Cardiac muscle cell (in vitro differentiated cells and primary cell): ENCODE data around the gene NKX2-4. TPM values are rescaled to one million over a fixed set of nuclear protein-coding genes. Genes with fewer than 3 reads are reported as not detected.

ENCODE experiments used
- DNase-seq, 2 donors: peaks; one replicate each; pipeline versions ENCODE4 v3.0.0 to v3.0.0-alpha.2; 2010 to 2017; ENCODE audit warnings: low read depth in 1 of 2, low spot score in 1 of 2
- H3K27ac ChIP-seq: fragments of 200-600 bp; sonication (generic); 2 replicates; pipeline ENCODE4 v1.5.1; 2016
- H3K27me3 ChIP-seq: fragments of 200-600 bp; sonication (generic); 2 replicates; pipeline ENCODE4 v1.6.0; 2016; ENCODE audit warnings: control low read depth
- H3K36me3 ChIP-seq: fragments of 200-600 bp; sonication (generic); 2 replicates; pipeline ENCODE4 v1.5.1; 2016; ENCODE audit warnings: control low read depth
- H3K4me1 ChIP-seq: fragments of 200-600 bp; sonication (generic); 2 replicates; pipeline ENCODE4 v1.8.1; 2017; ENCODE audit warnings: low read depth, mild to moderate bottlenecking, mixed run types
- H3K4me3 ChIP-seq: fragments of 200-600 bp; sonication (generic); 2 replicates; pipeline ENCODE4 v1.5.1; 2016; ENCODE audit warnings: mild to moderate bottlenecking
- H3K9me3 ChIP-seq: fragments of 200-600 bp; sonication (generic); 2 replicates; pipeline ENCODE4 v1.5.1; 2017; ENCODE audit warnings: low read depth, mild to moderate bottlenecking, control low read depth
- polyA plus RNA-seq: library from polyadenylated mRNA; unstranded; fragments of >200 nt; fragmentation: Nextera tagmentation; extraction: Ambion mirVana; gene quantifications from 2 replicates; pipeline ENCODE4 v1.2.1, GENCODE V29; 2016
- total RNA-seq: library from RNA; depleted of rRNA; stranded (reverse); fragments of >200 nt; gene quantifications from 2 replicates; pipeline ENCODE4 v1.2.3, GENCODE V29; 2016
- TF ChIP-seq, protein P1 (sequence below): IDR thresholded peaks from 2 replicates; pipeline ENCODE4 v1.5.1; 2012; ENCODE audit warnings: low read depth, mild to moderate bottlenecking, low read length

Gene NKX2-4
- total and polyA plus RNA-seq, 2 experiments from 2014 or later, result not detected

DNA sequence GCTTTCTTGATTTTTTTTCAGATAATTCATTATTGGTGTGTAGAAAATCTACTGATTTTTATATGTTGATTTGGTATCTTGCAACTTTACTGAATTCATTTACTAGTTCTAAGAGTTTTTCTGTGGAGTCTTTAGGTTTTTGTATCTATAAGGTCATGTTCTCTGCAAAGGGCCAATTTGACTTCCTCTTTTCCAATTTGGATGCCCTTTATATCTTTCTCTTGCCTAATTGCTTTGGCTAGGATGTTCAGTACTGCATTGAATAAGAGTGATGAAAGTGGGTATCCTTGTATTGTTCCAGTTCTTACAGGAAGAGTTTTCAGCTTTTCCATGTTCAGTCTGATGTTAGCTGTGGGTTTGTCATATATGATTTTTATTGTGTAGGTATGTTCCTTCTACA is 14.4 kb upstream of the NKX2-4 start:
- TF ChIP-seq, protein P1, sequence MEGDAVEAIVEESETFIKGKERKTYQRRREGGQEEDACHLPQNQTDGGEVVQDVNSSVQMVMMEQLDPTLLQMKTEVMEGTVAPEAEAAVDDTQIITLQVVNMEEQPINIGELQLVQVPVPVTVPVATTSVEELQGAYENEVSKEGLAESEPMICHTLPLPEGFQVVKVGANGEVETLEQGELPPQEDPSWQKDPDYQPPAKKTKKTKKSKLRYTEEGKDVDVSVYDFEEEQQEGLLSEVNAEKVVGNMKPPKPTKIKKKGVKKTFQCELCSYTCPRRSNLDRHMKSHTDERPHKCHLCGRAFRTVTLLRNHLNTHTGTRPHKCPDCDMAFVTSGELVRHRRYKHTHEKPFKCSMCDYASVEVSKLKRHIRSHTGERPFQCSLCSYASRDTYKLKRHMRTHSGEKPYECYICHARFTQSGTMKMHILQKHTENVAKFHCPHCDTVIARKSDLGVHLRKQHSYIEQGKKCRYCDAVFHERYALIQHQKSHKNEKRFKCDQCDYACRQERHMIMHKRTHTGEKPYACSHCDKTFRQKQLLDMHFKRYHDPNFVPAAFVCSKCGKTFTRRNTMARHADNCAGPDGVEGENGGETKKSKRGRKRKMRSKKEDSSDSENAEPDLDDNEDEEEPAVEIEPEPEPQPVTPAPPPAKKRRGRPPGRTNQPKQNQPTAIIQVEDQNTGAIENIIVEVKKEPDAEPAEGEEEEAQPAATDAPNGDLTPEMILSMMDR, result no peak
- DNase-seq, result no peak

DNA sequence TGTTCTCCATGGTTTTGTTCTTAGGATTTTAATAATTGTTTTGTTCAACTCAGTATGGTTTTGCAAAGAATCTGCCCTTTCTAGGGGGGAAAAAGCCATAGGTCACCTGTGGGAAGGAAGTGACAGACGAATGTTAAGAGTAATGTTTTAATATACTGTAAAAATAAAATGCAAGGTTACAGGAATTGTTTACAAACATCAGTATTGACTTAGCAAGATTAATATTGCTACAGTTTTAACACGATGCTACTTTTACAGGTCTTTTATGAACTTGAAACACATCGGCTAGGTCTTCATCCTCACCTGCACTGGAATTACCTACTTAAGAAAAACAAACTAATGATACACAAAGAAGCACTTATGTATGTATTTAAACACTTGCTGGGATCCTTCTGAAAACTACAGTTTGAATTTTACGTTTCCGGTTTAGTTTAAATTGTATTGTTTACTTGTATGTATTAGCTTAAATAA is 1.7 kb upstream of the NKX2-4 start:
- DNase-seq, result no peak
- Histone ChIP-seq H3K36me3 (no peaks in the 10 kb centered on the region), H3K4me3 (no peak overlapping the region), H3K27ac (no peak overlapping the region), H3K9me3 (no peaks in the 10 kb centered on the region), H3K27me3 (peaks cover 100% of the 10 kb centered on the region), H3K4me1 (no peaks in the 10 kb centered on the region)
- TF ChIP-seq, protein P1, result no peak

More for the DNA sequence above, 14.4 kb upstream of the NKX2-4 start:
- no peaks in the 10 kb centered on the region for H3K9me3 ChIP-seq
- no peak overlapping the region for H3K4me3 ChIP-seq
- H3K4me1 ChIP-seq, result no peaks in the 10 kb centered on the region
- peaks cover 4% of the 10 kb centered on the region for H3K27me3 ChIP-seq
- no peak overlapping the region for H3K27ac ChIP-seq
- no peaks in the 10 kb centered on the region for H3K36me3 ChIP-seq

DNA sequence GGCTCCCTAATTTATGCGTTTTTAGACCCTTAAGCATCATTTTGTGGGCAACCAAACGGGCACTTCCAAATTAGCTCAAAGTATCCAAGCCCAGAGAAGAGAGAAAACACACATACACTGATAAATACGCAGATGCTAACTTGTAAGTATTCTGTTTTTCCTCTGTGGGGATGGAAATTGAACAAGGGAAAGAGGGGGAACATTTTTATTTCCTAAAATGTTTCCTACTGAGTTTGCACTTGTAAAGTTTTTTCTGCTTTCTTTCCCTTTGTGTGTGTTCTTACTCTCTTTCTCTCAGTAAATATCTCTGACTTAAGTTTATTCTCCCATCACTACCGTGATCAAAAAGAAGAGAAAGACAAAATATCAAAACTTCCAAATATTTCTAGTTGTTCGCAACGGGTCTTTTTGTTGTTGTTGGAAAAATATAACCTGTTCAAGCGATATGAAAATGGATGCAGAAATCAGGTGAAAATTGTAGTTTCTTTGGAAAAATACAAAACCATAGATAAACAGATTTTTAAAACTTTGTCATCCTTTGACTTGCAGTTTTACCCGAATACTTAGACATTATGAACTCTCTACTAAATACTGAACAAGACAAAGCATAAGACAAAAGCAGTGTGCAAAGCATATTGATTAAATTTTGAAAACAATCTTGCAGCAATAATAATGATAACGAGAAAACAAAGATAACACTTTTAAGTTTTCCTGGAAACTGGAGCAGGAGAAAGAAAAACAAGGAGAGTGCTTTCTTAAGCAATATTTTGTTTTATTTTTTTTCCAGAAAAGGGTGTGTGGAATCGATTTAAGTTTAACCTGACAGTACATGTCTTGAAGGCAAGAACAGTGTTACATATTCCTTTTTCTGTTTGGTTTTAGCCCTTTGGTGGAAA is 1.0 kb upstream of the NKX2-4 start:
- no peaks in the 10 kb centered on the region for H3K4me1 ChIP-seq
- no peak for DNase-seq
- H3K27ac ChIP-seq, result no peak overlapping the region
- no peaks in the 10 kb centered on the region for H3K36me3 ChIP-seq
- H3K9me3 ChIP-seq, result no peaks in the 10 kb centered on the region
- H3K27me3 ChIP-seq, result peaks cover 100% of the 10 kb centered on the region
- TF ChIP-seq, protein P1, result no peak
- no peak overlapping the region for H3K4me3 ChIP-seq

DNA sequence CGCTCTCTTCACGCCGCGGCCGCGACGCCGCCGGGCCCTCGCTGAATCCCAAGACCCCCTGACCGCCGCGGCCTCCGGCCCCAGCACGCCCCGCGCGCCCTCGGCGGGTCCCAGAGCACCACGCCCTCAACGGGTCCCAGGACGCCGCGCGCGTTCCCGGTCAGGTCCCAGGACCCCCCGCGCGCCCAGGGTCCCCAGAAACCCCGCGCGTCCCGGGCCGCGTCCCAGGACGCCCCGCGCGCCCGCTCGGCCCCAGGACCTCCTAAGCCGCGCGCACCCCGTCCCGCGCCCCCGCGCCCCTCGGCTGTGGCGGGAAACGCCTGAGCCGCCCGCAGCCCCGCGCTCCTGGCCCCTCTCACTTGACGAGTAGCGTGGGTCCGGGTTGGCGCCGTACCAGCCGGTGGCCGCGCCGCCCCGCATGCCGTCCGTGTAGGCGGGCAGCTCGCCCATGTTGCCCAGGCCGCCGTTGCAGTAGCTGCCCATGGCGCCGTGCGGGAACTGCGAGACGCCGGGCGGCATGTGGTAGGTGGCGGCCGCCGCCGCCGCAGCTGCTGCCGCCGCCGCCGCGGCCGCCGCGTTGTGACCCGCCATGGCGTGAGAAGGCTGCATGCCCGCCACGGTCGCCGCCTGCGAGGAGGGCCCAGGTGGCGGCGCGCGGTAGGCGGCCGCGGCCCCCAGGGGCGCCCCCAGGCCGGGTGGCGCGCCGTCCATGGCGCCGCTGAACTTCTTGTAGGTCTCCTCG is 556 bp downstream of the NKX2-4 start:
- H3K4me1 ChIP-seq, result no peaks in the 10 kb centered on the region
- TF ChIP-seq, protein P1, result no peak
- no peak overlapping the region for H3K27ac ChIP-seq
- no peaks in the 10 kb centered on the region for H3K36me3 ChIP-seq
- no peaks in the 10 kb centered on the region for H3K9me3 ChIP-seq
- DNase-seq, result no peak
- no peak overlapping the region for H3K4me3 ChIP-seq
- H3K27me3 ChIP-seq, result peaks cover 100% of the 10 kb centered on the region

DNA sequence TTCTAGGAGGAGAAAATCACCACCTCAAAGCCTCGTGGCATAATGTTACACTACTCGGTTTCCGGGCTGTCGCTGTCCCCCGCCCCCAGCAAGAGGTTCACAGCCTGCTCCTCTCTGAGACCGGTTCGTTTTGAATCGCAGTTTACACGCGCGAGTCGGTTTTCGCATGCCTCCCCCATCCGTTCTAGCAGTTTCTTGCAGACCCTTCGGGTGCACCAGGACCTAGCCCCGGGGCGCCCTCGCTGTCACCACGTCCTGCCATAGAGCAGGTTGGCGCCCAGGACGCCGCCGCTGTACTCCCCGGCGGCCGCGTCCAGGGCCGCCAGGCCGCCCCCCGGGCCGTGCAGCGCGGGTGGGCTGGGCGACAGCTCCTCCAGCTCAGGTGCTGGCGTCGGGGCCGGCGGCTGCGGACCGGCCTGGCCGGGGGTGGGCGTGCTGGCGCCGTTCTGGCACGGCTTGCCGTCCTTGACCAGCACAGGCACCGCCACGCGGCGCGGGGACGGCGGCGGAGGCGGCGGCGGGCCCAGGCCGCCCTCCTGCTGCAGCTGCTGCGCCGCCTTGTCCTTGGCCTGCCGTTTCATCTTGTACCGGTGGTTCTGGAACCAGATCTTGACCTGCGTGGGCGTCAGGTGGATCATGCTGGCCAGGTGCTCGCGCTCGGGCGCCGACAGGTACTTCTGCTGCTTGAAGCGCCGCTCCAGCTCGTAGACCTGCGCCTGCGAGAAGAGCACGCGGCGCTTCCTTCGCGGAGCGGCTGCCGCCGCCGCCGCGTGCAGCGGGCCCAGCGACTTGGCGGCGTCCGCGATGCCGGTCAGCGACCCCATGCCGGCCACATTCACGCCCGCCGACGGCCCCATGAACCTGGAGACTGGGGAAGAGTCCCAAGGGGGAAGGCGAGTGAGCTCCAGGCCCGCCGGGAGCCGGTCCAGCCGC is 1.4 kb downstream of the NKX2-4 start:
- Histone ChIP-seq H3K27me3 (peaks cover 100% of the 10 kb centered on the region), H3K4me1 (no peaks in the 10 kb centered on the region), H3K9me3 (no peaks in the 10 kb centered on the region), H3K36me3 (no peaks in the 10 kb centered on the region), H3K4me3 (no peak overlapping the region), H3K27ac (no peak overlapping the region)
- TF ChIP-seq, protein P1, result no peak
- DNase-seq, result no peak
